Measurements from ENCODE around the gene PRICKLE2.

The PRICKLE2 gene

DNA sequence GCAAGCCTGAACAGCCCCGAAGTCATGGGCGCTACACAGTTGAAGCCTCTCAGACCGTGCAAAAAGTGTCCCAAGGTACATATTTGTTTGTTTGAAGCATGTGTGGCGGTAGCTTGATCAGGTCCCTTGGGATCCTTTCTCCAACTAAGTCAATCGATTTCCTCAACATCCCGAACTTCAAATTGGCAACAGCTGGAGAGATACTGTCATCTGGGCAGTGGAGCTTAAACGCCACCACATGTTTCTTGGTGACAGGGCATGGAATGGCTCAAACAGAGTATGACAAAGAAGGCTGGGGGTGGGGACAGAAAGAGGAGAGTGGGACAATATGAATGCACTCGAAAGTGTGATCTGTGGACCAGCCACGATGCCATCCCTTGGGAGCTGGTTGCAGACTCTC lies 117.0 kb downstream of the PRICKLE2 start:
- TF ChIP-seq ZNF677 (tag by site-specific recombination; IDR thresholded peaks at IDR 0.05): no peak
- no peak for TF ChIP-seq ZNF24 (tag by site-specific recombination; IDR thresholded peaks at IDR 0.05)
- no peak for TF ChIP-seq TCF7L2 (IDR thresholded peaks at IDR 0.05; ENCODE audit: borderline replicate concordance, low read depth, low read length)
- no peak for TF ChIP-seq ZNF280D (tag by site-specific recombination; IDR thresholded peaks at IDR 0.05)
- TF ChIP-seq ZNF37A (tag by site-specific recombination; IDR thresholded peaks at IDR 0.05): no peak
- TF ChIP-seq KLF7 (tag by site-specific recombination; IDR thresholded peaks at IDR 0.05; ENCODE audit: borderline replicate concordance): no peak
- no peak for TF ChIP-seq ZNF707 (tag by site-specific recombination; IDR thresholded peaks at IDR 0.05)
- Histone ChIP-seq H3K27ac (ENCODE audit: extremely low read depth, low read depth, low read length) (no peak overlapping the region), H3K4me1 (ENCODE audit: control insufficient read depth, insufficient read depth, low read length) (no peaks in the 10 kb centered on the region), H3K9me3 (ENCODE audit: control insufficient read depth, insufficient read depth, low read depth, low read length) (no peaks in the 10 kb centered on the region), H3K36me3 (ENCODE audit: control insufficient read depth in 2 of 2, insufficient read depth in 1 of 2, low read length in 2 of 2) (no peaks in the 10 kb centered on the region), H3K4me3 (ENCODE audit: low read depth, low read length) (no peak overlapping the region)
- ChIA-PET POLR2A (no interaction called here), CTCF (no interaction called here)

GRCh38 chr3:64107190-64107589 lies 118.1 kb downstream of the PRICKLE2 start:
- H3K4me1 ChIP-seq (ENCODE audit: control insufficient read depth, insufficient read depth, low read length): no peaks in the 10 kb centered on the region
- H3K27ac ChIP-seq (ENCODE audit: extremely low read depth, low read depth, low read length): no peak overlapping the region
- ChIA-PET CTCF (no interaction called here), POLR2A (no interaction called here)
- TF ChIP-seq ZNF426 (tag by site-specific recombination; IDR thresholded peaks at IDR 0.05) (no peak), CTCF (tag by site-specific recombination; IDR thresholded peaks at IDR 0.05) (no peak), ZNF221 (tag by site-specific recombination; IDR thresholded peaks at IDR 0.05; ENCODE audit: borderline replicate concordance) (no peak), ZNF112 (tag by site-specific recombination; IDR thresholded peaks at IDR 0.05) (no peak), ZNF76 (tag by site-specific recombination; IDR thresholded peaks at IDR 0.05; ENCODE audit: borderline replicate concordance, low read depth) (no peak)
- no peaks in the 10 kb centered on the region for H3K36me3 ChIP-seq (ENCODE audit: control insufficient read depth in 2 of 2, insufficient read depth in 1 of 2, low read length in 2 of 2)
- no peaks in the 10 kb centered on the region for H3K9me3 ChIP-seq (ENCODE audit: control insufficient read depth, insufficient read depth, low read depth, low read length)
- no peak overlapping the region for H3K4me3 ChIP-seq (ENCODE audit: low read depth, low read length)

- no peaks in the 10 kb centered on the region for H3K36me3 ChIP-seq (ENCODE audit: control insufficient read depth in 2 of 2, insufficient read depth in 1 of 2, low read length in 2 of 2)
- H3K27ac ChIP-seq (ENCODE audit: extremely low read depth, low read depth, low read length): no peak overlapping the region
- no peak overlapping the region for H3K4me3 ChIP-seq (ENCODE audit: low read depth, low read length)
- TF ChIP-seq ZNF501 (tag by site-specific recombination; IDR thresholded peaks at IDR 0.05) (no peak), ZNF16 (tag by site-specific recombination; IDR thresholded peaks at IDR 0.05; ENCODE audit: low read depth) (no peak), GLI2 (tag by site-specific recombination; IDR thresholded peaks at IDR 0.05; ENCODE audit: borderline replicate concordance, low read depth) (no peak), TRIM28 (IDR thresholded peaks at IDR 0.05; ENCODE audit: borderline replicate concordance, low read length) (no peak), ZNF704 (tag by site-specific recombination; IDR thresholded peaks at IDR 0.05) (no peak), ZNF221 (tag by site-specific recombination; IDR thresholded peaks at IDR 0.05; ENCODE audit: borderline replicate concordance) (no peak)
- TF ChIP-seq, protein P1, sequence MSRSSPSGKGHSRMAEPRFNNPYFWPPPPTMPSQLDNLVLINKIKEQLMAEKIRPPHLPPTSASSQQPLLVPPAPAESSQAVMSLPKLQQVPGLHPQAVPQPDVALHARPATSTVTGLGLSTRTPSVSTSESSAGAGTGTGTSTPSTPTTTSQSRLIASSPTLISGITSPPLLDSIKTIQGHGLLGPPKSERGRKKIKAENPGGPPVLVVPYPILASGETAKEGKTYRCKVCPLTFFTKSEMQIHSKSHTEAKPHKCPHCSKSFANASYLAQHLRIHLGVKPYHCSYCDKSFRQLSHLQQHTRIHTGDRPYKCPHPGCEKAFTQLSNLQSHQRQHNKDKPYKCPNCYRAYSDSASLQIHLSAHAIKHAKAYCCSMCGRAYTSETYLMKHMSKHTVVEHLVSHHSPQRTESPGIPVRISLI (tag by site-specific recombination; IDR thresholded peaks at IDR 0.05): no peak
- H3K9me3 ChIP-seq (ENCODE audit: control insufficient read depth, insufficient read depth, low read depth, low read length): no peaks in the 10 kb centered on the region
- no peaks in the 10 kb centered on the region for H3K4me1 ChIP-seq (ENCODE audit: control insufficient read depth, insufficient read depth, low read length)
- CTCF ChIA-PET: no interaction called here
- POLR2A ChIA-PET: no interaction called here
These were observed 119.5 kb downstream of the PRICKLE2 start for GRCh38 chr3:64105816-64106215.

Measured in HEK293 (cell line).